HG03095 (cell line): ENCODE data around the gene HELB.

Experiments
- ATAC-seq: cut with Tn5 transposase; IDR thresholded peaks from one replicate; pipeline ENCODE4 v1.9.1; 2021; ENCODE audit warnings: moderate library complexity; ENCODE audit not compliant: unreplicated experiment

The HELB gene

GRCh38 chr12:66301944-66302826 lies at the start of gene HELB:
TSS of gene HELB (plus strand) at chr12:66302493. CDS start at chr12:66302604, 111 bp downstream.
- peak; percentile 87 for ATAC-seq

- ATAC-seq: no peak
Observed at GRCh38 chr12:66252771-66253170, 49.5 kb upstream of the HELB start.

DNA sequence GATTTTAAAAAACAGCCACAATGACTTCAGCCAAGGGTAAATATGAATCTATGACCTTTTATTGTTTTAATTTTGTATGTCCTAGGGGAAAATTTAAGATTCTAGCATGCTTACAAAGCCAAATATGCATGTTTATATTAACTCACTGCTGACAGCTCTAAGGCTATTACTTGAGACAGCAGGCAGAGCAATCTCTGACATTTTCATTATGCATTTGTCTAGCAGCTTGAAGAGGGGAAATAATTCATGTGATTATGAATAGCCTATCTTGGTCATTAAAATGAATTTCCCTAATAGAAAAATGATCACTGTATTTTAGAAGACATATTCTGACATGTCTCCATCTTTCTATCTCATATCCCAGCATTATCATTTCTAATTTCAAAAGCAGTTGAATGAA lies 46.6 kb upstream of the HELB start:
- ATAC-seq: no peak

DNA sequence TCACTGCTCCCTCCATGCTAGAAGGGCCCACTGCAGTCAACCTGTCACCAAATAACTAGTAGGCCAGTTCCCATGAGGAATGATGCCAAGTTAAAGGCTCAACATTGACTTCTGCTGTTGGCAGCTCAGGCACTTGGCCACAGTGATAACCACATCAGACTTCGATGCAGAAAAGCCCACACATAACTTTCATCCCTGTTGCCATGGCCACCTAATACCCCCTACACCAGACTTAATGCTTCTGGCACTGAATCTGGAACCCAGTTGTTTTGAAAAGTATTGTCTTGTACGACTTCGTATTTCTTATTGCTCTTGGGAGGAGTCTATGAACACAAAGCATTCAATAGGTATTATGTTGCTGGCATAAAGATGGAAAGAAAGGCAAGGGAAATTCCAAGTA lies 44.3 kb upstream of the HELB start:
- ATAC-seq: no peak

DNA sequence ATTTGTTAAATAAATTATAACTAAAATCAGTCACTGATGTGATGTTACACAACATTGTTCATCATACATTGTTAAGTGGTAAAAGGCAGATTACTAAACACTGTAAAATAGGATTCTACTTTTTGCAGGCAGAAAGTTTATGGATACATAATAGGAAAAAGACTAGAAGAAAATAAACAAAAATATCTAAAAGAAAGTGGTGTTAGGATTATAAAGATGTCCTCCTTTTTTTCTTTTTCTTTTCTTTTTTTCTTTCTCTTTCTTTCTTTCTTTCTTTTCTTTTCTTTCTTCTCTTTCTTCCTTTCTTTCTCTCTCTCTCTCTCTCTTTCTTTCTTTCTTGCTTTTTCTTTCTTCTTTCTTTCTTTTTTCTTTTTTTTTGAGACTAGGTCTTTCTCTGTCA lies 39.6 kb upstream of the HELB start:
- ATAC-seq: no peak

- no peak for ATAC-seq
Observed at GRCh38 chr12:66268562-66268961, 33.7 kb upstream of the HELB start.

DNA sequence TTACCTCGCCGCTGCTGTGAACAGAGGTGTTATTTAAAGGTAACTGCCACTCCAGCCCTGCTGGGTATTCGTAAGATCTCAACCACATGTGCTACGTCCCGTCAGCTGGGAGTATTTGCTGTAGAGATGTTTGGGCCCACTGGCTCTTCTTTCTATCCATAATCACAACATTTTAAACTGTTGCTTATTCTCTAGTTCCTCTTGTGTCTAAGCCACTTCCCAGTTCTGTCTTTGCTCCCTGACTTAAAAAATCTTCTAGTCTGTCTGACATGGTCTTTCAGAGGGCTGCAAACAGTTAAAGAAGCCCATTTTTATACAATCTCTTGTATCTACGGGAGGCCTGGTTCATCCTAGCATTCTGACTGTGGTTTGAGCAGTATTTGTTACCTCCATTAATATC lies 33.2 kb upstream of the HELB start:
- ATAC-seq: no peak

- no peak for ATAC-seq
Observed at GRCh38 chr12:66269757-66270383, 32.4 kb upstream of the HELB start.

DNA sequence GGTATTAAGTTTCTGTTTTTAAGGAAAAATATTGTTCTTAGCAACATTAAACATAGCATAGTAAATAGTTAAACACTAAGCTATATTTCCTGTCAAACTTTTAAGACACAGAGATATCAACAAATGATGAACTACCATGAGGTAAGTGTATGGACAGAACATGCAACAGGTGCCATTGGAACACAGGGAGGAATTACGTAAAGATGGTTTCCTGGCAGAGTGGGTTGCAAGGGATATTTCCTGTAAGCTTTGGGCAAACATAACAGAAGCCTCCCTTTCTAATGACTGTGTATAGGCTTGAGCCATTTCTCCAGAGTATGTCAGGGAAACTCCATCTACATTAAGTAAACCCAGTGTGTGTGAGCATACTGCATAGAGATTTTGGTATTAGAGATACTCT lies 31.7 kb upstream of the HELB start:
- no peak for ATAC-seq

GRCh38 chr12:66272650-66273049 lies 29.6 kb upstream of the HELB start:
- no peak for ATAC-seq

DNA sequence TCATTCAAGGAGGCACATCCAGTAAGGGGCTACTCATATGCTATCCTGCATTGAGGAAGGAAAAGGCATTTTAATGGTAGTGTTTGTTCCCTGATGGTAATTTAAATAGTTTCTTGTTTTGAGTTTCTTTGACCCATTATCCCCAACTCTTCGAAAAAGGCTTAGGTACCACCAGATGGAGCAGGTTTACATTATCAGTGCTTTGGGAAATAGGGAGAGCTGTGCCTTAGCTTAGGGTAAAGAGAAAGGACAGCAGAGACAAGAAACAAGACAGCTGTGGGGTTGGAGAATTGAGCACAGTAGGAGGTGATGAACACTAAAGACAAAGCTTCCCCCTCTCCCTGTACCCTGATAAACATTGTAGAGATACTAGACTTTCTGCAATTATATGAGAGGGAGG lies 29.1 kb upstream of the HELB start:
- ATAC-seq: no peak

- no peak for ATAC-seq
Observed at GRCh38 chr12:66275040-66275439, 27.3 kb upstream of the HELB start.

DNA sequence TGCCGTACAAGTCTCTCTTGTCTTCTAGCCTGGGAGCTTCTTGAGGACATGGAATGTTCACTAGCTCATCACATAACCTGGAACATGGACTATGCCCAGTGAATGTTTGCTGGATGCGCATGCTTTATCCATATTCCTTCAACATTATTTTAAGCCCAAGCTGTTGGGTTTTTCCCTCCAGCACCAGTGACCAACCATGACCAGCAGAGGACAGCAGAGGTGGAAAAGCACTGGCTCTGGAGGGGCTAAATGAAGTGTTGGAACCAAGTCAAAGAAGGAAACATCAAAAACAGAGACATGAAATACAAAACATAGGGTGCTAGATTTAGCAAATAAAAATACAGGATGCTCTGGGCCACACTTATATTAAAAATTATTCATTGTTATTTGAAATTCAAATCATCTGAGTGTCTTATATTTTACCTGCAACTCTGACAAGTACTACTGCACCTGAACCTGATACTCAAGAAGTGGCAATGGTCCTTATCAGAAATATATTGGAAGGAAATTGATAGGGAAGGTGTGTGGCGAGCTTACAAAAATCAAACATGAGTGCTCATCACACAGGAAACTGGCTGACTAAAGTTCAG lies 23.1 kb upstream of the HELB start:
- ATAC-seq: no peak

GRCh38 chr12:66280561-66280960 lies 21.7 kb upstream of the HELB start:
- no peak for ATAC-seq

GRCh38 chr12:66282244-66282643 lies 20.0 kb upstream of the HELB start:
- ATAC-seq: no peak

GRCh38 chr12:66287275-66287674 lies 15.0 kb upstream of the HELB start:
- ATAC-seq: no peak

DNA sequence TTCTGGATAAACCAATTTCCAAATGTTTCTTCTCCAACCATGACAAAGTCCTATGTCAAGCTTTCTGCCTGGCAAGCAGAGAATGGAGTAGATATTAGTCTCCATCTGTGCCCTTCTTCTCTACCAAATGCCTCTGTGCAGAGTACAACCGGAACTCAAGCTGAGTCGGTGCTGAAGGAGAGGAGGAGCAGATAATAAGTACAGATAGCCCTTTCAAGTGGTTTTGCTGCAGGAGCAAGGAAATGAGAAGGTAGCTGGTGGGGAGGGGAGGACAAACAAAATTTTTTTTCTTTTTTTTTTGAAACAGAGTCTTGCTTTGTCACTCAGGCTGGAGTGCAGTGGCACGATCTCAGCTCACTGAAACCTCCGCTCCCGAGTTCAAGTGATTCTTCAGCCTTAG lies 14.2 kb upstream of the HELB start:
- no peak for ATAC-seq

- no peak for ATAC-seq
Observed at GRCh38 chr12:66289485-66289884, 12.8 kb upstream of the HELB start.

DNA sequence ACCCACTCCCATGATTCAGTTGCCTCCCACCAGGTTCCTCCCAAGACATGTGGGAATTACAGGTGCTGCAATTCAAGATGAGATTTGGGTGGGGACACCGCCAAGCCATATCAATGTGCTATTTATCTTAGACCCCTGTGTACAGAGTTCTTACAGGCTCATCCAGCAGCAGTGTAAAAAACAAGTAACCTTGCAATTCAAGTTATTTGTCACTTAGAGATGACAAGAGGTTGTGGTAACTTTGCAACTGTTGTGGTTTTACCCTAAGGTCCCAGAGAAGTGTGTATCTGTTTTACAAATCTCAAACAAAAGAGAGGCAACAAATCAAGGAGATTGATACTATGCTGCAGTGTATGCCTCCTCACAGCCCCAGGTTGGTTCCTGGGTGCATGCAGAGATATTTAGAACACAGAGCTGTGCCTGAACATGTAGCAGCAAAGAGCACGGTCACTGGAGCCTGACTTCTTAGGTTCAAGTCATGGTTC lies 11.5 kb upstream of the HELB start:
- no peak for ATAC-seq

DNA sequence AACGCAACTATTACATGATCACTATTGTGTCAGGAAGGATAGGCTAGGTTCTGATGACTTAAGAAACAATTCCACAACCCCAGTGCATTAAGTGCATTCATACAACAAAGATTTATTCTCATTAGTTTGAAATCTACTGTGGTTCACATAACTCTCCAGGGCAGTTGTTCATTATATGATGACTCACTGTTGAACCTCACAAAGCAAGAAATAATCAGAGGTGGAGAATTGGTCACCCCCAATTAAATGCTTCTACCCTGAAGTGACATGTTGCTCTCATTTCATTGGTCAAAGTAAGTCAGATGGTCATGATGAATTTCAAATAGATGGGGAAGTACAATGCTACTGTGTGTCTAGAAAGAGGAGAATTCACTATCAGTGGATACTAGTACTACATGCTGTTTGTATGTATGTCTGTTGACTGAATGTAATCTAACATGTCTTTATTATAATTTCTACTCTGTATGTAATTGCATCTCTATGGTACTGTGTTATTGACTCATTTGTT lies 6.1 kb upstream of the HELB start:
- ATAC-seq: no peak

GRCh38 chr12:66297080-66297479 lies 5.2 kb upstream of the HELB start:
- ATAC-seq: no peak

DNA sequence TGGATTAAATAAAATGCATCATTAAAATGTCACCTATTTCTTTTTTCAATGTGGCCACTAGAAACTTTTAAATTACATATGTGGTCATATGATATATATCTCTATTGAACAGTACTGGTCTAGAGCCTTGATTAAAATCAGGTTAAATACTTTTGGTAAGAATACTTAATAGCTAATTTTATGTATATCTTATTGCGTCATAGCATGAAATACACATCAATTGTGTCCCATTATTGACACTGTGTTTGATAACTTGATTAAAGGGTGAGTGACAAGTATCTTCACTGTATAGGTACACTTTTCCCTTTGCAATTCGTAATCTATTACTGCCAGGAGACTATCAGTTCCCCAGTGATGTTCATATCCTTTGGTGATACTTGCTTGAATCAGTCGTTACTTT lies 4.4 kb upstream of the HELB start:
- ATAC-seq: no peak
